Suprapubic skin (tissue), 4 donors: ENCODE measurements around the gene B4GAT1. TPM values are rescaled to one million over a fixed set of nuclear protein-coding genes. Genes with fewer than 3 reads are reported as not detected.
"Not testable (repeated sequence)": the region's sequence is repeated elsewhere in the genome, so short reads cannot be mapped to it uniquely, and the experiment has no call there.

Source experiments
- DNase-seq, 2 donors: peaks; one replicate each; pipeline ENCODE4 v3.0.0-alpha.2; 2019; ENCODE audit warnings: low spot score in 2 of 2
- H3K27ac ChIP-seq: fragments of 200-600 bp; sonication (generic); one replicate; pipeline ENCODE4 v1.5.1; 2019
- H3K27me3 ChIP-seq: fragments of 200-600 bp; sonication (generic); one replicate; pipeline ENCODE4 v1.5.1; 2019
- H3K36me3 ChIP-seq: fragments of 200-600 bp; sonication (generic); one replicate; pipeline ENCODE4 v1.5.1; 2019
- H3K4me1 ChIP-seq: fragments of 200-600 bp; sonication (generic); one replicate; pipeline ENCODE4 v1.5.1; 2019
- H3K4me3 ChIP-seq: fragments of 200-600 bp; sonication (generic); one replicate; pipeline ENCODE4 v1.5.1; 2019; ENCODE audit warnings: mild to moderate bottlenecking
- H3K9me3 ChIP-seq: fragments of 200-600 bp; sonication (generic); one replicate; pipeline ENCODE4 v1.5.1; 2019
- EP300 ChIP-seq: sonication (generic); formaldehyde crosslinking; IDR thresholded peaks from one replicate; pipeline ENCODE4 v1.6.1; 2017; ENCODE audit warnings: antibody characterized with exemption
- POLR2A ChIP-seq, 2 donors: fragments of 450-650 bp; IDR thresholded peaks; one replicate each; pipeline ENCODE4 v1.6.1; 2017; ENCODE audit warnings: antibody characterized with exemption in 2 of 2, mild to moderate bottlenecking in 2 of 2, moderate library complexity in 2 of 2
- POLR2AphosphoS5 ChIP-seq, 3 donors: sonication (generic); formaldehyde crosslinking; IDR thresholded peaks; one replicate each; pipeline ENCODE4 v1.6.1; 2017; ENCODE audit warnings: antibody characterized with exemption in 3 of 3
- WGBS: methylation state at CpG from one replicate; pipeline ENCODE4 v1.1.5; 2018; 5-methylcytosine and 5-hydroxymethylcytosine counted together
- total RNA-seq, 4 donors: library from RNA; depleted of rRNA; stranded (reverse); fragments of >200 nt; gene quantifications; one replicate each; pipeline ENCODE4 v1.1.0, GENCODE V29; 2016
- TF ChIP-seq, protein P1 (sequence below), 2 donors: fragments of 200-600 bp in 1 of 2; fragments of 450-650 bp in 1 of 2; sonication (generic) in 1 of 2; IDR thresholded peaks; one replicate each; pipeline ENCODE4 v1.5.1; 2016 to 2019; ENCODE audit warnings: antibody characterized with exemption in 2 of 2, mild to moderate bottlenecking in 1 of 2, moderate library complexity in 1 of 2

B4GAT1 gene
- total RNA-seq, 4 donors from 2014 or later, result 14.4 to 31.9 (median 20.6) TPM

- H3K4me1 ChIP-seq, result peaks cover 2% of the 10 kb centered on the region
- H3K36me3 ChIP-seq, result no peaks in the 10 kb centered on the region
- no peak overlapping the region for H3K4me3 ChIP-seq
- no peak overlapping the region for H3K27ac ChIP-seq
- no peak for DNase-seq
- 68% methylated on average over 5 of the region's 14 CpGs for WGBS
- H3K9me3 ChIP-seq, result no peaks in the 10 kb centered on the region
- no peaks in the 10 kb centered on the region for H3K27me3 ChIP-seq
- TF ChIP-seq POLR2A (IDR thresholded peaks at IDR 0.05) (no peak), EP300 (no peak), POLR2AphosphoS5 (IDR thresholded peaks at IDR 0.05) (no peak)
- TF ChIP-seq, protein P1, sequence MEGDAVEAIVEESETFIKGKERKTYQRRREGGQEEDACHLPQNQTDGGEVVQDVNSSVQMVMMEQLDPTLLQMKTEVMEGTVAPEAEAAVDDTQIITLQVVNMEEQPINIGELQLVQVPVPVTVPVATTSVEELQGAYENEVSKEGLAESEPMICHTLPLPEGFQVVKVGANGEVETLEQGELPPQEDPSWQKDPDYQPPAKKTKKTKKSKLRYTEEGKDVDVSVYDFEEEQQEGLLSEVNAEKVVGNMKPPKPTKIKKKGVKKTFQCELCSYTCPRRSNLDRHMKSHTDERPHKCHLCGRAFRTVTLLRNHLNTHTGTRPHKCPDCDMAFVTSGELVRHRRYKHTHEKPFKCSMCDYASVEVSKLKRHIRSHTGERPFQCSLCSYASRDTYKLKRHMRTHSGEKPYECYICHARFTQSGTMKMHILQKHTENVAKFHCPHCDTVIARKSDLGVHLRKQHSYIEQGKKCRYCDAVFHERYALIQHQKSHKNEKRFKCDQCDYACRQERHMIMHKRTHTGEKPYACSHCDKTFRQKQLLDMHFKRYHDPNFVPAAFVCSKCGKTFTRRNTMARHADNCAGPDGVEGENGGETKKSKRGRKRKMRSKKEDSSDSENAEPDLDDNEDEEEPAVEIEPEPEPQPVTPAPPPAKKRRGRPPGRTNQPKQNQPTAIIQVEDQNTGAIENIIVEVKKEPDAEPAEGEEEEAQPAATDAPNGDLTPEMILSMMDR (IDR thresholded peaks at IDR 0.05), result no peak
Measured at GRCh38 chr11:66363187-66363601, 15.8 kb upstream of the B4GAT1 start.

GRCh38 chr11:66362481-66363147 is 15.2 kb upstream of the B4GAT1 start:
- no peak overlapping the region for H3K27ac ChIP-seq
- 91% methylated on average over 7 of the region's 9 CpGs for WGBS
- no peak for DNase-seq

DNA sequence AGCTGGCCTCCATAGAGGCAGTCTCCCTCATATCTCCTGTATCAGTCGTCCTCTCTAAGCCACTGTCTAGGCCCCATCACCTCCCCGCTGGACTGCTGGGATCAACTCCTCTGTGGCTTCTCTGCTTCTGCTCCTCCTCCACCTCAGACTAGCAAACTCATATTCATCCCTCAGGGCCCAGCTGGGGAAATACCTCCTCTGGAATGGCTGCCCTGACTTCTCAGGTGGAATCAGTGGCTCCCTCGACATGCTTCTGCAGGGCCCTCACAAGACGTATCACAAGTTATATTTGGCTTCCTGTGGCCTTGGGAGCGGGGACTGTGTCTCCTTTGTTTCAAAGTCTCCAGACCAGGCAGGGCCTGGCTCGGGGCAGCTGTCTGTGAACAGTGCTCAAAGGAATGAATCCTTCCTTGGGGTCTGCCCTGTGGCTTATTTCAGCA is 14.1 kb upstream of the B4GAT1 start:
- no peak overlapping the region for H3K27ac ChIP-seq
- H3K36me3 ChIP-seq, result no peaks in the 10 kb centered on the region
- H3K27me3 ChIP-seq, result no peaks in the 10 kb centered on the region
- TF ChIP-seq POLR2A (IDR thresholded peaks at IDR 0.05) (no peak), EP300 (no peak), POLR2AphosphoS5 (IDR thresholded peaks at IDR 0.05) (no peak)
- TF ChIP-seq, protein P1 (IDR thresholded peaks at IDR 0.05), result no peak
- H3K9me3 ChIP-seq, result no peaks in the 10 kb centered on the region
- H3K4me3 ChIP-seq, result no peak overlapping the region
- H3K4me1 ChIP-seq, result peaks cover 2% of the 10 kb centered on the region
- no peak for DNase-seq
- 80% methylated on average over 5 of the region's 6 CpGs for WGBS

More at GRCh38 chr11:66362481-66363147, 15.2 kb upstream of the B4GAT1 start:
- Histone ChIP-seq H3K4me3 (no peak overlapping the region), H3K9me3 (no peaks in the 10 kb centered on the region), H3K36me3 (no peaks in the 10 kb centered on the region), H3K27me3 (no peaks in the 10 kb centered on the region), H3K4me1 (peaks cover 2% of the 10 kb centered on the region)
- TF ChIP-seq, protein P1 (IDR thresholded peaks at IDR 0.05), result no peak
- TF ChIP-seq EP300 (no peak), POLR2AphosphoS5 (IDR thresholded peaks at IDR 0.05) (no peak), POLR2A (IDR thresholded peaks at IDR 0.05) (no peak)

DNA sequence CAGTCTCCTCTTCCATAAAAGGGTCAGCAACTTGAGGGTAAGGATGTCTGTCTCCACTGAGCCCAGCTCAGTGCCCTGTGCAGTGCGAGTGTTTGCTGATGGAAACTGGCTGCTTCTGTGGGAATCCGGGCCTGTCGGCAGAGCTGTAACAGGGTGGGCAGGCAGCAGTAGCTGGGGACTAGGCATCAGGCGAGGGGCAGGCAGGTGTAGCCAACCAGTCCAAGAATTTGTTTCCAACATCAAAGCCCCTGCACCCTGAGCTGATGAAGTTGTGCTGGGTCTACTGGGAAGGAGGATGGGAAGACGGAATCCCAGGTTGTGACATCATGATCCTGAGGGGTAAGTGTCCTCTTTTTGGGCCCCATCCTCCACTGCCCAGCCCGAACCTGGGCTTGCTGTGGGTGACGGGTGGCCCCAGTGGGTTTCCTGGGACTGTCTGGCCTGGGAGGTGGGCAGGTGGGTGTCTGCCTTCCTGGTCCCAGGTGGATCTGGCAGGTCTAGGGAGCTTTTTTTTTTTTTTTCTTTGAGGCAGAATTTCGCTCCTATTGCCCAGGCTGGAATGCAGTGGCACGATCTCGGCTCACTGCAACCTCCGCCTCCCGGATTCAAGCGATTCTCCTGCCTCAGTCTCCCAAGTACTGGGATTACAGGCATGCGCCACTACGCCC is 13.1 kb upstream of the B4GAT1 start:
- no peak for TF ChIP-seq EP300
- TF ChIP-seq POLR2A (IDR thresholded peaks at IDR 0.05), result no peak
- TF ChIP-seq, protein P1 (IDR thresholded peaks at IDR 0.05), result no peak
- TF ChIP-seq POLR2AphosphoS5 (IDR thresholded peaks at IDR 0.05), result no peak
- DNase-seq, result no peak
- WGBS, result 95% methylated on average over 15 of the region's 15 CpGs

GRCh38 chr11:66359662-66360087 is 12.2 kb upstream of the B4GAT1 start:
- Histone ChIP-seq H3K9me3 (no peaks in the 10 kb centered on the region), H3K4me1 (peaks cover 2% of the 10 kb centered on the region), H3K4me3 (no peak overlapping the region), H3K36me3 (no peaks in the 10 kb centered on the region), H3K27ac (no peak overlapping the region), H3K27me3 (no peaks in the 10 kb centered on the region)
- no peak for DNase-seq
- WGBS, result 72% methylated on average over 3 of the region's 3 CpGs
- no peak for TF ChIP-seq POLR2AphosphoS5 (IDR thresholded peaks at IDR 0.05)
- TF ChIP-seq, protein P1 (IDR thresholded peaks at IDR 0.05), result no peak
- TF ChIP-seq POLR2A (IDR thresholded peaks at IDR 0.05), result no peak
- no peak for TF ChIP-seq EP300

More for the DNA sequence above, 13.1 kb upstream of the B4GAT1 start:
- no peaks in the 10 kb centered on the region for H3K36me3 ChIP-seq
- H3K27me3 ChIP-seq, result no peaks in the 10 kb centered on the region
- H3K4me3 ChIP-seq, result no peak overlapping the region
- H3K9me3 ChIP-seq, result no peaks in the 10 kb centered on the region
- no peak overlapping the region for H3K27ac ChIP-seq
- H3K4me1 ChIP-seq, result peaks cover 2% of the 10 kb centered on the region

- not testable (repeated sequence) for H3K27ac ChIP-seq, H3K4me3 ChIP-seq, H3K36me3 ChIP-seq, H3K9me3 ChIP-seq, H3K27me3 ChIP-seq, DNase-seq
- H3K4me1 ChIP-seq, result peaks cover 20% of the 10 kb centered on the region
- WGBS, result 91% methylated on average over 8 of the region's 8 CpGs
Measured at GRCh38 chr11:66350560-66351235, 3.3 kb upstream of the B4GAT1 start.
